HG03469 (cell line): ENCODE results near the gene GRIPAP1.

Experiments
- ATAC-seq: cut with Tn5 transposase; IDR thresholded peaks from one replicate; pipeline ENCODE4 v1.9.1; 2021; ENCODE audit warnings: mild to moderate bottlenecking, moderate library complexity, moderate number of reproducible peaks; ENCODE audit not compliant: unreplicated experiment

Gene GRIPAP1, protein sequence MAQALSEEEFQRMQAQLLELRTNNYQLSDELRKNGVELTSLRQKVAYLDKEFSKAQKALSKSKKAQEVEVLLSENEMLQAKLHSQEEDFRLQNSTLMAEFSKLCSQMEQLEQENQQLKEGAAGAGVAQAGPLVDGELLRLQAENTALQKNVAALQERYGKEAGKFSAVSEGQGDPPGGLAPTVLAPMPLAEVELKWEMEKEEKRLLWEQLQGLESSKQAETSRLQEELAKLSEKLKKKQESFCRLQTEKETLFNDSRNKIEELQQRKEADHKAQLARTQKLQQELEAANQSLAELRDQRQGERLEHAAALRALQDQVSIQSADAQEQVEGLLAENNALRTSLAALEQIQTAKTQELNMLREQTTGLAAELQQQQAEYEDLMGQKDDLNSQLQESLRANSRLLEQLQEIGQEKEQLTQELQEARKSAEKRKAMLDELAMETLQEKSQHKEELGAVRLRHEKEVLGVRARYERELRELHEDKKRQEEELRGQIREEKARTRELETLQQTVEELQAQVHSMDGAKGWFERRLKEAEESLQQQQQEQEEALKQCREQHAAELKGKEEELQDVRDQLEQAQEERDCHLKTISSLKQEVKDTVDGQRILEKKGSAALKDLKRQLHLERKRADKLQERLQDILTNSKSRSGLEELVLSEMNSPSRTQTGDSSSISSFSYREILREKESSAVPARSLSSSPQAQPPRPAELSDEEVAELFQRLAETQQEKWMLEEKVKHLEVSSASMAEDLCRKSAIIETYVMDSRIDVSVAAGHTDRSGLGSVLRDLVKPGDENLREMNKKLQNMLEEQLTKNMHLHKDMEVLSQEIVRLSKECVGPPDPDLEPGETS

DNA sequence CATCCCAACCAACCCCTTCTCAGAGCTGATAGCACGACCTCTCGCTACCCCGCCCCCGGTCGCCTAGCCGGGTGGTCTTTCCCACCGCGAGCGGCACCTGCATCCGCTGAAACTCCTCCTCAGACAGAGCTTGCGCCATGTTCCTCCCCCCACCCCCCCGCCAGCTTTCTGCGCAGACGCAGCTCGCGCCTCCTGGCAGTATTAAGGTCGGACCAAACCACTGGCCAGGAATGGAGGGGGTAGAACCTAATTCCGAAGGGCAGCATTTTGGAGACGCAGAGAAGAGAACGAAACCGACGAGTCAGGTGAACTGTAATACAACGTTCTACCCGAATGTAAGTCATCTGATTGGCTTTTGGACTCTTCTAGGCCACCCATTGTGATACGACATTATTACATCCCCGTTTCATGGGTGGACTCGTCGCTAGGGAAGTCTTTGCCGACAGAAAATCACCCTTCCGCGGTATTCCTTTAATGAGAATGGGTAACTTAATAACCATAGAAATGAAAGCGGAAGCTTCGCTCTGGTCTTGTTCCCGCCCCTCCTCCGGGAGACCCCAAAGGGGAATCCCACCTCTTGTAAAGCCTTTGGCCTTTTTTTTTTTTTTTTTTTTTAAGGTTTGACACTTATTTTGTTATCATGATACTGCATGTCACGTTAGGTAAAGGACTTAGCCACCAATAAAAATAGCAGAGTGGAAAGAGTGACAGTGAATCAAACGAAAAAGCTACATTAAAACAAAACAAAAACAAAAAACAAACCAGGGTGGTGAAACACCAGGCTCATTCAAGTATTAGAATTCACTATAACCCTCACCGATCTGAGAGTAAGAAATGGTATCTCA, at the start of gene GRIPAP1:
TSS of gene GRIPAP1 (minus strand) at position 174 of the 845 bp plus-strand sequence. CDS start at position 139, 35 bp downstream.
- ATAC-seq: peak; percentile 82

DNA sequence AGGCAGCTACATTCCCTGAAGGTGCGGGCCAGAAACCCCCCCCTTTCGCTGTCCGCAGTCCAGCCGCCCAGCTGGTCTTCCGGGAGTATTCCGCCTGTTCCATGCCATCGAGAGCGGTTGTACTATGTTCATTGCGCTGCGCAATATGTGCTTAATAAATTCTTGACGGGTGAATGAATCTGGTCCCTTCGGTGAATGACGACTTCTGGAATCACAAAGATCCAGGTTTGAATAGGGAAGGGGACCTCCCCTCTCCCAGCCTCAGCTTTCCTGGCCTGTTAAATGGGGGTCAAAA, 41.9 kb upstream of the GRIPAP1 start:
- ATAC-seq: no peak

DNA sequence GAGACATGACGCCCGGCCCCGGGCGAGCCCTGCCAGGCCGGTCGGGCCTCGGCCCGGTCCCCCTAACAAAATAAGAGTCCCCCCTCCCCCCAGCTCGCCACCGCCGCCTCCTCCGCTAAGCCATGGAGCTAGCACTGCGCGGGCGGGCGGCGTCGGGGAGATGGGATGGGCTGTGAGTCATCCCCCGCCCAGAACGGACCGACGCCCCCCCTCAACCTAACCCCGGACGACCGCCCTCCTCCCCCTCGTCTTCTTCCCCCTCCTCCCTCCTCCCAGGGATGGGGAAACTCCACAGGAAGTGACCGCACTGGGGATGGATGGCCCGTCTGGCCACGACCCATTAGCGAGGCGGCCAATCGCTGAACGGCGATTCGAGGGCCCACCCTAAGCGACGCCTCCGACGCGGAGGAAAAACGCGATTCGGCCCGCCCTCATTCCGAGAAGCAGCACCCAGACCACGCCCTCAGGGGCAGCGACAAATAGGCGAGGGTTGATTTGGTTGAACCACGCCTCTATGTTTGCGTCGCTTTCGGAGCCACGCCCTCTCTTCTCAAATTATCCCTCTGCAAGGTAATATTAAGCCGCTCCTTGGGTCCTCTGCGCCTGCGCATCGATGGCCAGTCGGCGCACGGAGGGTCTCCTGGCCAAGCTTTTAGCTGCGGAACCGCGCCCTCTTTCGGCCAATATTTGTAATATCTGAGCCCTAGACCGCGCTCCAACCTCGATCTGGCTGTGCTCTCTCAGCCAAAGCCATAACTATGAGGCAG, 41.3 kb upstream of the GRIPAP1 start, which contains the start of gene TFE3:
TSS of gene TFE3 (minus strand) at position 138 of the 767 bp plus-strand sequence. CDS start at position 7, 131 bp downstream.
- ATAC-seq: peak; percentile 74

DNA sequence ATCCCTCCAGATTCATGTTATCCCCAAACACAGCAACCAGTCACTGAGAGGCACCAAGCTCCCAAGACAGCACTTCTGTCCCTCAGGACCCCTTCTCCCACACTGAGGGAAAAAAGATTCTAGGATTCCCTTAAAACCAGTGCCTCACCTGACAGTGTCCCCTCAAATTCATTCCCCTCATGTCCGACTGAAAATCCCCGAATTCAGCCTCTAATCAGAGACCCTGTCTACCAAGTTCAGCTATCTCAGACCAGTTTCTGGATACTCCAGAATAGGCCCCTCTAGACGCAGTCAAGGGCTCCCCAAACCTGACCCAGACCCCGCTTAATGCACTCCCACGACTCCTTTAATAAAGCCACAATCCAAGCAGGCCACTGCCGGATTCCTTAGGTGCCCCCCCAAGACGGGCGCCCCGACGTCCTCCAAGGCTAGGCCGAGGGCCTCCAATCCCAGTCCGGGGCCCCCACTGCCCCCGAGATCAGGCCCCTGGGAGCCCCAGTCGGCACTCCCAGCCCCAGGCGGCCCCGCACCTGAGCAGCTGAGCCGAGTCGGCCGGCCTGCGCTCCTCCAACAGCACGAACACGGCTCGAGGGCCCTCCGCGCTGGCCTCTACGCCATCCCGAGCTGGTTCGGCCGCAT, 40.6 kb upstream of the GRIPAP1 start:
- no peak for ATAC-seq

DNA sequence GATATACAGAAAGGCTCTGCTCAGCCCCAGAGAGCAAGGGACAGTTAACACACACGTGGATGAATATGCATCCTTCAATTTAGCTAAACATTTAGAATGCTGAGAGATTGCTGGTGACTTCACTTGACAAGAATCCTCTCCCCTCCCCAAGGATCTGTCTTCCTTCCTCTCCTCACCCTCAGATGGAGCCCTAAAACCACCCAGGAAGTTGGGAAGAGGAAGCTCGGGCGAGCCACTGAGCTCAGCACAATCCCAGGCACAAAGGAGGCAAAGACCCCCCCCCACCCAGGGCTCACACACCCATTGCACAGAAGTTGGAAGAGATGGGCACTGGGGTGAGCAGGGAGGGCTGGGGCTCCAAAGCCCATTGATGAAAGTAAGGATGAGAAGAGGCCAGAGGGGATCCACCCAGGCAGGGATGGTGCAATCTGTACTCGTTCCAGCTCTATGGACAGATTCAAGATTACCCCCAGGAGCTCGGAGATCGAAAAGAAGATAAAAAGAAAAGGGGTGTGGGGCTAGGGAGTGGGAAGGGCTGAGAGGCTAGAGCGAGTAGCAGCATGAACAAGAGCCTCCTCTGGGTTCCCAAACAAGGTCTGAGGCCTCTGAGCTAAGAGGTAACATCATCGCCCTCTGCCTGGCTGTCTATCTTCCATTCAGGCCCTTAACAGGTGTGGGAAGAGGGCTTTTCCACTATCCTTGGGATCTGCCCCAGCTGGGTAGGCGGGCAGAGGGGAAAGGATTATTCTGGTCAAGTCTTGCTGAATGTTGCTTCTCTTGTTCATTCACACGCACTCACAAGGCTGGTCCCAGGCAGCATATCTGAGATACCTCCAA, 39.9 kb upstream of the GRIPAP1 start:
- no peak for ATAC-seq

DNA sequence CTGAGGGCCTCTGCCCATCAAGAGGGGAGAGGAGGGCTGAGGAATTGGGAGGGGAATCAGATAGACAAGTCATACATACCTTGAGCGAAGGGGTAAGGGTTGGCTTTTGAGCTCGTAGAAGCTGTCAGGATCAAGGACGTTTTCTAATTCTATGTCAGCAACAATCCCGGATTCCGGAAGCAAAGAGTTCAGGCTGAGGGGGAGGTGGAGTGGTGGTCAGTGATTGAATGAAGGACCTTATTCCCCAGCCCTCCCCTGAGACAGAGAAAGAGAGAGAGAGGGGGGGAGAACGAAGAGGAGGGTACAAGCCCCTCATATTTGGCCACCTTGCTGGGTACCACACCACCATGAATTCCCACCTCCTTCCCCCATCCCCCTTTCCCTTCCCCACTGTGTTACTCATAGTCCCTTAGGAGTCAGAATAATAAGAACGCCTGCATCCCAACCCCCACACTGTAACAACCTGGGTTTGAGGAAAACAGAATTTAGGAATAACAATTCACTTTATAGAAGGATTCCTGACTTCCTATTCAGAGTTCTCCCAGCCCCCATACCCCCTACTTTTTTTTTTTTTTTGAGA, 38.4 kb upstream of the GRIPAP1 start:
- ATAC-seq: no peak

DNA sequence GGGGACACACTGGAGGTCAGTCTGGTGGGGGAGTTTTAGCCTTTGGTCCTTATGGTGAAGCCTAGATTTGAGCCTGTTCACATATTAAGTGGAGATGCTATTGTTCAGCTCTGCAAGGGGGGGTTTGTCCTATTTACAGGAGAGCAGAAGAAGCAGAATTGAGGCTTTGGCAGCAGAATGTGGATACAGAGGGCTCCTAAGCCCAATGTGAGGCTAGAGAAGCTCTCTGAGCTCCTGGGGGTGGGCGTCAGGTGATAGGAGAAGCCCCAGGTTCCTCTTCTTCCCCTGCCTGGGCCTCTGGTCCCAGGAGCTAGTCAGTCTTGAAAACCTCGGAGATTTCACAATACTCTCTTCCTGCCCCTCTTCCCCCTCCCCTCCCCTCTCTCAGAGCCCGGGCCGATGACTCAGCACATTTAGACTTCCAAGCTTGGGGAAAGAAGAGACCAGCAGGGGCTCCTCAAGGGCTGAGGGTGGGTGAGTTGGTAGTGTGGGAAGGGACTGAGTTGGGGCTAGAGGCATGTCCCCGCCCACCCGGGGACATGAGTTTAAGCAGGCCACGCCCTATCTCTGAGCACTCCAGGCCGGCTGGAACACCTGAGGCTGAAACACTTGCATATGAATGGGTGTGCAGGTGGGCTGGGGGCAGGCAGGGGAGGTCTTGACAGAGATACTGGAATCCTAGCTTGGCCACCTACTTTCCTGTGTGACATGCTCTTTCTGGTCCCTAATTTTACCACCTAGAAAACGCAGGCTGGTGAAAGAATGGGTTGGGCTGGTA, 37.7 kb upstream of the GRIPAP1 start:
- ATAC-seq: no peak

DNA sequence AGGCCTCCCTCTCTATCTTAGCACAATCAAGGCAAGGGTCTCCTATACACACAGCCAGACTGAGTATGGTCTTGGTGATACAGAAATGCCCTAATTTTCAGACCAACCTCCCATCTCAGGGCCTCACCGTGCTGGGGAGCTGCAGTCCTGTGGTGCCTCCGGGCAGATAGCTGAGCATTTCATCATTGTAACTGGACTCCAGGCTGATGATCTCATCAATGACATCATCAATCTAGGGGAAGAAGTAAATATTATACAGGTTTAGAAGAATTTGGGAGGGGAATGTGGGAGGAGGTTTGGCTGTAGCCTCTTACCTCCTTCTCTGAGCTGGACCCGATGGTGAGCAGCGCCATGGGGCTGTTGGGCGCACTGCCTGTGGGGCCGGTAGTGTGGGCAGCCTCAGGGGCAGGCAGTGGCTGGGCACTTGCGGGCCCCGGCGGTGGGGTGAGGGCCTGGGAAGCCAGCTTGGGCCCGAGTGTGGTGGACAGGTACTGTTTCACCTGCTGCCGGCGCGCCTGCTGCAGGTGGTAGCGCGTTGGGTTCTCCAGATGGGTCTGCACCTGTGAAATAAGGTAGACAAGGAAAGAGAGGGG, 35.9 kb upstream of the GRIPAP1 start:
- no peak for ATAC-seq

DNA sequence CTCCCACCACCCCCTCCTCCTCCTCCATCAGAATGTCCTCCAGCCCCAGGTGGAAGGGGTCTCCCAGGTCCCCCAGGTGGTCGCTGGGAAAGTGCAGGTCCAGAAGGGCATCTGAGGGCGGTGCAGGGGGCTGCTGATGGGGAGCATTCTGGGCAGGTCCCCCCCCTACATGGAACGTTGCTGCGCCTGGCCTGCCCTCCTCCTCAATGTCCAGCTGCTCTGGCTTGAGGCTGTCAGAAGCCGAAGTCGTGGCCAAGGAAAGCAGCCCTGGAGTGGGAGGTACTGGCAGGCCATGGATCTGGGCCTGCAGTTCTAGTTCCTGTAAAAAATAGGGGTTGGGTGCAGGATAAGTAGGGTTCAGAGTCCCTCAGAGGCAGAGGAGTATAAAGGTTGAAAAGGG, 28.2 kb upstream of the GRIPAP1 start:
- ATAC-seq: no peak

DNA sequence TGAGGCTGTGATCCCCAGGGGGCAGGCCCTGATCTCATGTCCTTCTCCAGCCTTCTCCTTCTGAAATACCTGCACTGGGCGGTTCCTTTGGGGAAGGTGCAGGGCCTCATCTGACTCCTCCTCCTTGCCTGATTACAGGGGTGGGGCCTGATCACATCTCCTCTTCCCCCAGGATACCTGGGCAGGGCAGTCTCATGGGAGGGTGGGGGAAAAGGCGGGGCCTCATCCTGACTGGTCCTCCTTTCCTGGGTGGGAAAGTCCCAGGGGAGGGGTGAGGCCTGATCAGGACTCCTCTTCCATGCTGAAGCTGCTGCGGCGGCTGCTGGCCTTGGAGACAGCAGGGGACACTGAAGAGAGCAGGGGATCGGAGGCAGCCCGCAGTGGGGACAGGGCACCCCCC, 27.8 kb upstream of the GRIPAP1 start:
- no peak for ATAC-seq

DNA sequence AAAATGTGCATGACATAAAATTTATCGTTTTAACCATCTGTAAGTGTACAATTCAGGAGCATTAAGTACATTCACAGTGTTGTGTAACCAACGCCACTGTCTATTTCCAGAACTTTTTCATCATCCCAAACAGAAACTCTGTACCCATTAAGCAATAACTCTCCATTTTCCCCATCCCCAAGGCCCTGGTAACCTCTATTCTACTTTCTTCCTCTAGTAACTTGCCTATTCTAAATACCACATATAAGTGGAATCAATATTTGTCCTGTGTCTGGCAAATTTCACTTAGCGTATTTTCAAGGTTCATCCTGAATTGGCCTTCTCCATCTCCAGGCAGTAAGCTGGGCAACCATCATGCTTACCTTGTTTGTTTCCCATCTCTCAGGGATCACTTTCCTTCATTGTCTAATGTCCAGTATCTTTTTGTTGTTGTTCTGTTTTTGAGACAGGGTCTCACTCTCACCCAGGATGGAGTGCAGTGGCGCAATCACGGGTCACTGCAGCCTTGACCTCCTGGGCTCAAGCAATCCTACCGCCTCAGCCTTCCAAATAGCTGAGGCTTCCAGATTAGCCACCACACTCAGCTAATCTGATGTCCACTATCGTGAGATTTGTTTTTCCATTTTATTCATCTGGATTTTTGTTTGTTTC, 17.7 kb upstream of the GRIPAP1 start:
- ATAC-seq: no peak

DNA sequence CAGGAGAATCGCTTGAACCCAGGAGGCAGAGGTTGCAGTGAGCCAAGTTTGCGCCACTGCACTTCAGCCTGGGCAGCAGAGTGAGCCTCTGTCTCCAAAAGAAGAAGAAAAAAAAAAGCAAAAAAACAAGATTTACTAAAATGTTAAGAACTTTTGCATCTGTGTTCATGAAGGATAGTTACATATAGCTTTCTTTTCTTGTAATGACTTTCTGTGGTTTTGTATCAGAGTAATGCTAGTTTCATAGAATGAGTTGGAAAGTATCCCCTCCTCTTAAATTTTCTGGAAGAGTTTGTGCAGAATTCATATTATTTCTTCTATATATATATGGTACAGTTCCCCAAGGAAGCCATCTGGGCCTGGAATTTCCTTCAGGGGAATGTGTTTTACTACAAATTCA, 17.0 kb upstream of the GRIPAP1 start:
- no peak for ATAC-seq

DNA sequence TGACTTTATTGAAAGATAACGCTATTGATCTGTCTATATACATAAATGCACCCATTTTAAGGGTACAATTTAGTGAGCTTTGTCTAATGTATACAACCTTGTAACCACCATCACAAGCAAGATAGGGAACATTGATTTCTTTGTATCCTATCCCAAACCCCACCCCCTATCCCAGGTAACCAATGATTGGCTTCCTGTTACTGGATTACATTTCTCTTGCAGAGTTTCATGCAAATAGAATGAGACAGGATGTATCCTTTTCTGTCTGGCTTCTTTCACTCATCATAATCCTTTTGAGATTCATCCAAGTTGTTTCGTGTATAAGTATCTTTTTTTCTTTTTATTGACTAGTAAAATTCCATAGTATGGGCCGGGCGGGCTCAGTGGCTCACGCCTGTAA, 1.6 kb upstream of the GRIPAP1 start:
- no peak for ATAC-seq

DNA sequence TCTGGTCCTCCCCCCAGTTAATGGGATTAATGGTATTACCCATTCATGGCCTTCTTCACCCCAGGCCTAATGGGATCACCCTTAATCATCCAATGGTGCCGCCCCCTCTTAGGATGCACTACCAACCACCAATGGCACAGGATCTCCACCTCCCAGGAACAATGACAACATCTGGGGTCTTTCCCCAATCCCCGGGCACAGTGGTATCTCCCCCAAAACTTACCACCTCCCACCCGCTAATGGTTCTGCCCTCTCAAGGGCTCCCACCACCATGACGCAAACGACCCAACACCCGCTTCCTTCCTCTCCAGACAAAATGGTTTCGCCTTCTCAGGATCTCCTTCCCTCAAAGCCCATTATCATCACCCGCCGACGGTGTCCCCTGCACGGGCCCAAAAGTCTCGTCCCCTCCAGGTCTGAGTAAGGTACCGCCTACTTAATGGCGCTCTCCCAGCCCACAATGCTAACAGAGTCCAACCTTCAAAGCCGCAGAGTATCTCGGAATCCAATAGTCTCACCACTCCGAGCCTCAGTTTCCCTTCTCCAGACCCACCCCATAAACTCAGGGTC, 458 bp downstream of the GRIPAP1 start:
- peak; percentile 10 for ATAC-seq

DNA sequence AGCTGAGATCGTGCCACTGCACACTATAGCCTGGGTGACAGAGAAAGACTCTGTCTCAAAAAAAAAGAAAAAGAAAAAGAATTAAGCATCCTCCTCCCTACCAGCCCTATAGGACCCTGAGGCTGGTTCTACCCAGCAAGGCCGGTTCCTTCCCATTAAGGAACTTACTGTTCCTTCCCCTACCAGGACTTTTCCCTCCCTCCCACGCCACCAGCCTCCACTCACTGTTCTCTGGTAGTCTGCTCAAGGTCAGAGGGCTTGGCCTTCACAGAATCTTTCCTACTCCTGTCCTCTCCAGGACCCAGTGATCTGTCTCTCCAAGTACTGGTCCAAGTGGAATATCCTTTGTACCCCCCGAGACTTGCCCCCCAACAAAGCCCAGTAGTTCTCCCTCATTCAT, 1.4 kb downstream of the GRIPAP1 start:
- ATAC-seq: no peak

DNA sequence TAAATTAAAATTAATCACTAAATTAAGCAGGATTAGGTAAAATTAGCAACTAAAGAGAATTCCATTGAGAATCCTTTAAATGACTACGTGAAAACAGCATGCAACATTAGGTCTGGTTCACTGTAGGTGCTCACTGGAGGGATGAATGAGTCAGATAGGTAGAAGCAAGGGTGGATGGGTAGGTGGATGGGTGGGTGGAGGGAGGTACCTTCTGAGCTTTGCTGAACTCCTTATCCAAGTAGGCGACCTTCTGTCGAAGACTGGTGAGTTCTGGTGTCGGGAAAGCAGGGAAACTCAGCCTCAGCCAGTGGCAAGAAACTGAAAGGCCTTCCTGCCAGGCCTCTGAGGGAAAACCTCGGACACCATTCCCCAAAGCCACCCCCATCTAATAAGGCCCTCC, 3.0 kb downstream of the GRIPAP1 start:
- no peak for ATAC-seq

DNA sequence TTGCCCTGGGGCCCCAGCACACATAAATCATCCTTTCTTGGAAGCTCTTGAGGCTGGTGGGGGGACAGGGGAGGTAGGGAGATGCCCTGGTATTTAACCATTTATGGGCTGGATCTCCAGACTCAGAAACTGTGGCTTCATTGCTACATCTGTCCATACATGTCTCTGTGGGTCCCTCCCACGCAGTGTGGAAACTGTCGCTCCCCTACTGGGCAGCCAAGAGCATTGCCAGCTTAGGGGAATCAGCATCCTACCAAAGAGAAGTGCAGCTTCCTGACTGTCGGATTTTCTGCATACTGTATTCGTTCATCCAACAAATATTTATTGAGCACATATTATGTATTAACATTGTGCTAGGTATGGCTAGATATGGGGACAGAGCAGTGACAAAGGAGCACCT, 3.7 kb downstream of the GRIPAP1 start:
- ATAC-seq: no peak
